ENCODE results near the gene LIN54.
"Not testable (repeated sequence)": the region's sequence is repeated elsewhere in the genome, so short reads cannot be mapped to it uniquely, and the experiment has no call there.

DNA sequence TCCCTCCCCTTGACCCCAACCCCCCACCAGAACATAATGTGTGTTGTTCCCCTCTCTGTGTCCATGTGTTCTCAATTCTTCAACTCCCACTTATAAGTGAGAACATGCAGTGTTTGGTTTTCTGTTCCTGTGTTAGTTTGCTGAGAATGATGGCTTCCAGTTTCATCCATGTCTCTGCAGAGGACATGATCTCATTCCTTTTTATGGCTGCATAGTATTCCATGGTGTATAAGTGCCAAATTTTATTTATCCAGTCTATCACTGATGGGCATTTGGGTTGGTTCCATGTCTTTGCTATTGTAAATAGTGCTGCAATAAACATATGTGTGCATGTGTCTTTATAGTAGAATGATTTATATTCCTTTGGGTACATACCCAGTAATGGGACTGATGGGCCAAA is 23.1 kb downstream of the LIN54 start:
- TF ChIP-seq CTCF, POLR2A (IDR thresholded peaks at IDR 0.05): not testable (repeated sequence)

Data from testis (tissue), 2 donors.